Measurements from ENCODE around the gene RRAGC. TPM values are rescaled to one million over a fixed set of nuclear protein-coding genes. Genes with fewer than 3 reads are reported as not detected.

The RRAGC gene
- polyA plus RNA-seq, 3 donors = 6.6 to 10.4 (median 8.0) TPM

DNA sequence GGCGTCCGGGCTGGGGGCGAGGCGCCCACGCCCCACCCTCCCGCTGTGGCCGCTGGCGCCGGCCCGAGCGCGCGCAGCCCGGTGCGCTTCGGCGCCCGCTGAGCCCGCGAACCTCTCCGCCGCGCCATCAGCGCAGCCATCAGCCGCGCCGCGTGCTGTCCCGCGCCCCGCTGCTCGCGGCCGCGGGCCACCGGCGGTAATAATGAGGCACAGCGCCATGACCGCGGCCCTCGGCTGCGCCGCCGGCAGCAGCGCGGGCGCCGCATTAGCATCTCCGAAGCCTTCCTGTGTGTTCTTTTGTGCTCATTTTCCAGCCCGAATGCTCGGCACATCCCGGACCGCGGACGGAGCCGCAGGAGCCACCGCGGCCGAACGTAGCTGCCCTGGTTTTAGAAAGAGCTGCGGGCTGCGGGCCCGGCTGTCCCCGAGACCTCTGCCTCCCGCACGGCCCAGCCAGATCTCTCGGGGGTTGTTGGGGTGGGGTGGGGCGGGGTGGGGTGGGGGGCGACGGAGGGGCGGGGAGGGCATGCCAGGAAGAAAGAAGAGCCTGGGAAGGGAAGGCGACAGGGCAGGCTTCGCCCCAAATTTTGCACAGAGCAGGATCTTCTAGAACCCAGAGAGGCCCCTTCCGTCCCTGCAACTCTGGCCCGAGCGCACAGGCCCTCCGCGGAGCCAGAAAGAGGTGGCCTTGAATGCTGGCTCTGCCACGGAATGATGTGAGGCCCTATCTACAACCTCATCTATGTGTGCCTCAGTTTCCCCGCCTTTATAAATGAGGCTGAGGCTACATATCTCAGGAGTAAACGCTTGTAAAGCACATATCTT is 55.3 kb downstream of the RRAGC start:
- Histone ChIP-seq H3K27me3 (ENCODE audit: control insufficient read depth in 2 of 2, insufficient read depth in 2 of 2, low read length in 2 of 2) (peaks cover 33 to 67% of the 10 kb centered on the region in 2 donors), H3K36me3 (replicated peaks in 1 of 2; ENCODE audit: control insufficient read depth in 1 of 2, insufficient read depth in 2 of 2, low read length in 2 of 2) (no peaks in the 10 kb centered on the region), H3K4me2 (replicated peaks; ENCODE audit: extremely low read depth, low read length, poor library complexity, severe bottlenecking) (peak overlapping the region; percentile 49), H3K9ac (ENCODE audit: insufficient read depth, low read length, poor library complexity, severe bottlenecking) (no peak overlapping the region), H3K79me2 (ENCODE audit: insufficient read depth, low read length) (no peaks in the 10 kb centered on the region), H3K9me3 (replicated peaks in 1 of 2; ENCODE audit: control insufficient read depth in 1 of 2, insufficient read depth in 1 of 2, low read length in 2 of 2) (peaks cover 0 to 5% of the 10 kb centered on the region in 2 donors), H4K20me1 (ENCODE audit: insufficient read depth, low read length) (no peaks in the 10 kb centered on the region), H3K4me1 (ENCODE audit: control insufficient read depth in 1 of 2, insufficient read depth in 2 of 2, low read length in 2 of 2) (peaks cover 0 to 8% of the 10 kb centered on the region in 2 donors), H3K4me3 (replicated peaks in 1 of 3; ENCODE audit: low read depth in 2 of 3, low read length in 3 of 3) (peak overlapping the region in 1 of 3 experiments; percentile 32), H3K27ac (ENCODE audit: low read depth in 1 of 2, low read length in 2 of 2) (no peak overlapping the region), H2AFZ (ENCODE audit: insufficient read depth, low read depth, low read length, poor library complexity, severe bottlenecking) (peak overlapping the region; percentile 35)
- DNase-seq = no peak
- intact Hi-C loops (cut with micrococcal nuclease) = no loop called here
- Mint-ChIP-seq H3K9me3 (peaks cover 0 to 8% (median 3%) of the 10 kb centered on the region in 7 donors), H3K27me3 (ENCODE audit: low read depth in 3 of 3) (peaks cover 53 to 73% (median 56%) of the 10 kb centered on the region in 3 donors), H3K36me3 (no peaks in the 10 kb centered on the region), H3K4me3 (peak overlapping the region in 1 of 2 donors; percentile 81), H3K27ac (no peak overlapping the region), H3K4me1 (peaks cover 2% of the 10 kb centered on the region)
- TF ChIP-seq, protein P1, sequence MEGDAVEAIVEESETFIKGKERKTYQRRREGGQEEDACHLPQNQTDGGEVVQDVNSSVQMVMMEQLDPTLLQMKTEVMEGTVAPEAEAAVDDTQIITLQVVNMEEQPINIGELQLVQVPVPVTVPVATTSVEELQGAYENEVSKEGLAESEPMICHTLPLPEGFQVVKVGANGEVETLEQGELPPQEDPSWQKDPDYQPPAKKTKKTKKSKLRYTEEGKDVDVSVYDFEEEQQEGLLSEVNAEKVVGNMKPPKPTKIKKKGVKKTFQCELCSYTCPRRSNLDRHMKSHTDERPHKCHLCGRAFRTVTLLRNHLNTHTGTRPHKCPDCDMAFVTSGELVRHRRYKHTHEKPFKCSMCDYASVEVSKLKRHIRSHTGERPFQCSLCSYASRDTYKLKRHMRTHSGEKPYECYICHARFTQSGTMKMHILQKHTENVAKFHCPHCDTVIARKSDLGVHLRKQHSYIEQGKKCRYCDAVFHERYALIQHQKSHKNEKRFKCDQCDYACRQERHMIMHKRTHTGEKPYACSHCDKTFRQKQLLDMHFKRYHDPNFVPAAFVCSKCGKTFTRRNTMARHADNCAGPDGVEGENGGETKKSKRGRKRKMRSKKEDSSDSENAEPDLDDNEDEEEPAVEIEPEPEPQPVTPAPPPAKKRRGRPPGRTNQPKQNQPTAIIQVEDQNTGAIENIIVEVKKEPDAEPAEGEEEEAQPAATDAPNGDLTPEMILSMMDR (IDR thresholded peaks at IDR 0.05) = no peak
- 3% methylated on average over 56 of the region's 81 CpGs for WGBS (ENCODE audit: insufficient coverage)

DNA sequence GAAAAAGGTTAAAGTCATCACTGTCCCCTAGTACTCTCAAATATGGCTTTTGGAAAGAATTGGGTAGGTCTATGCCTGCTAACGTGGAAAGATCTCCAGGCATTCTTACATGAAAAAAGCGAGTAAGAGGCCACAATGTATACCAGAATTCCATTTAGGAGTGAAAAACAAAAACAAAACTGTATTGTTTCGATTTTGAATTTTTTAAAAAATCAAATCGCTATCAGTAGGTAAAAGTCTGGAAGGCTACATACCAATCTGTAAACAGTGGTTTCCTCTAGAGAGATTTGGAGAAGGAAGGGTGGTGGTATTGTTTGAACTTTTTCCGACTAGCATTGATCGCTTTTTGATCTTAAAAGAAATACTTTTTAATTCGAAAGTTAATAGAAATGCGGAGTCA is 55.9 kb downstream of the RRAGC start:
- H3K4me3 Mint-ChIP-seq = peak overlapping the region in 1 of 2 donors; percentile 76
- Histone ChIP-seq H3K79me2 (ENCODE audit: insufficient read depth, low read length) (no peaks in the 10 kb centered on the region), H3K27ac (ENCODE audit: low read depth in 1 of 2, low read length in 2 of 2) (no peak overlapping the region), H3K9me3 (replicated peaks in 1 of 2; ENCODE audit: control insufficient read depth in 1 of 2, insufficient read depth in 1 of 2, low read length in 2 of 2) (peaks cover 0 to 5% of the 10 kb centered on the region in 2 donors), H2AFZ (ENCODE audit: insufficient read depth, low read depth, low read length, poor library complexity, severe bottlenecking) (peak overlapping the region; percentile 35), H3K36me3 (replicated peaks in 1 of 2; ENCODE audit: control insufficient read depth in 1 of 2, insufficient read depth in 2 of 2, low read length in 2 of 2) (no peaks in the 10 kb centered on the region), H3K4me2 (replicated peaks; ENCODE audit: extremely low read depth, low read length, poor library complexity, severe bottlenecking) (peak overlapping the region; percentile 49), H3K9ac (ENCODE audit: insufficient read depth, low read length, poor library complexity, severe bottlenecking) (no peak overlapping the region), H3K4me3 (replicated peaks in 1 of 3; ENCODE audit: low read depth in 2 of 3, low read length in 3 of 3) (peak overlapping the region in 1 of 3 experiments; percentile 32), H3K27me3 (ENCODE audit: control insufficient read depth in 2 of 2, insufficient read depth in 2 of 2, low read length in 2 of 2) (peaks cover 33 to 67% of the 10 kb centered on the region in 2 donors), H4K20me1 (ENCODE audit: insufficient read depth, low read length) (no peaks in the 10 kb centered on the region), H3K4me1 (ENCODE audit: control insufficient read depth in 1 of 2, insufficient read depth in 2 of 2, low read length in 2 of 2) (peaks cover 0 to 8% of the 10 kb centered on the region in 2 donors)
- DNase-seq = no peak
- 0% methylated on average over 2 of the region's 8 CpGs for WGBS (ENCODE audit: insufficient coverage)
- TF ChIP-seq, protein P1 (IDR thresholded peaks at IDR 0.05) = no peak
- H3K4me1 Mint-ChIP-seq = peaks cover 2% of the 10 kb centered on the region
- H3K27me3 Mint-ChIP-seq (ENCODE audit: low read depth in 3 of 3) = peaks cover 53 to 76% (median 56%) of the 10 kb centered on the region in 3 donors
- no peaks in the 10 kb centered on the region for H3K36me3 Mint-ChIP-seq
- H3K9me3 Mint-ChIP-seq = peaks cover 0 to 8% (median 3%) of the 10 kb centered on the region in 7 donors
- intact Hi-C loops (cut with micrococcal nuclease) = no loop called here
- H3K27ac Mint-ChIP-seq = no peak overlapping the region
